ENCODE data around the gene CNOT1.
"Not testable (repeated sequence)": the region's sequence is repeated elsewhere in the genome, so short reads cannot be mapped to it uniquely, and the experiment has no call there.

CNOT1 gene

DNA sequence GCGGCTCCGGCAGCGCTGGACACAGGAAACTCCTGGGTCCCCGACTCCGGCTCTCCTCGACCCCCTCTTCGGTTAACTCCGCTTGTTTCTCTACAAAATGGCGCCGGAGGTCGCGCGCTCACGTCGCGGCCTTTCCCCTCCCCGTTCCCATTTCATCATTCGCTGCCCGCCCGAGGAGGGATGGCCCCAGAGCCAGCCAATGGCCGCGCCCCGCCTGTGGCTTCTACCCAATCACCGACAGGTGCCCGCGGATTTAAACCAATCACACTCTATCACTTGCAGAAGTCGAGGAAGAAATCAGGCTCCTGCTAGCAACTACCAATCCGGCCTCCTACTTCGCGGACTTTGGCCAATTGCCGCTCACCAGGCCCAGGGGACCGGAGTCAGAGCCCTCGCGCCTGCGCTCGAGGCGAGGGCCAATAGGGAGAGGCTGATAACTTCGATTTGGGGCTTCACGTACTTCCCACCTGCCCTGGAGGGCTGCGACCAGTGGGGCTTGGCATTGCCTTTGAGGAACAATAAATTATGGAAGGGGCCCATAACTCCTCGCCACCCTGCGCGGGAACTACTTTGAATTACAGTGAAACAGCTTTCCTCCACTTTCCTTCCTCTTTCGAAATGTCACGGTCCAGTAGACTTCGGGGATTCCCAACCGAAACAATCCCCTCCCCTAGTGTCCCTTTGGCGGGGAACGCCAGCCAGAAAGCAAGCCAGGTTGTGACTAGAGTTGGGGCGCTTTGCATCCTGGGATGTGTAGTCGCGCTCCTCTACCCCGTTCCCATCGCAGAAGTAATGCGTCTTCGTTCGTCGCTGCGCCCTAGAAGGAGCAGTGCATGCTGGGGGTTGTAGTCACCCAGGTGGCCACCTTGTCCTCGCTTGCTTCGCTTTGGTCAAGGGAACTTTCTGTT lies at the start of gene CNOT1:
Gene CNOT1, minus strand, starts transcription at position 94 of the 908 bp plus-strand sequence. CDS start 30,489 bp downstream, outside the sequence.
- DNase-seq (ENCODE audit: low spot score) = peak; percentile 98

DNA sequence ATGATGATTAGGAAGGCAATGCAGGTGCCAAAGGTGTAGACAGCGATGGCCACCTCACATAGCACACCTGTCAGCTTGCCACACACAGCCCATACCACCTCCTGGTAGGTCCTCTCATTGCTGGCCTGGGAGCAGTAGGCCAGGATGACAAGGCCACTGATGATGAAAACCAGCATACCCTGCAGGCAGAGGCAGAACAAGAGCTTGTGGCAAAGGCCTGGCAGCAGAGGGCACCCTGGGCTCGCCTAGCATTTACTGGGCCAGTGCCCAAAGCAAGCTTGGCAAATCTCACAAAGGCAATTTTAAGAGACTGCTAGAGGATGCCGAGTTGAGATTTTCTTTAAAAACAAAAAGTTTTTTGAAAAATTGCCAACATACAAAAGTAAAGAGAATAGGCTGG lies 49.1 kb upstream of the CNOT1 start:
- peak; percentile 51 for DNase-seq (ENCODE audit: low spot score)

DNA sequence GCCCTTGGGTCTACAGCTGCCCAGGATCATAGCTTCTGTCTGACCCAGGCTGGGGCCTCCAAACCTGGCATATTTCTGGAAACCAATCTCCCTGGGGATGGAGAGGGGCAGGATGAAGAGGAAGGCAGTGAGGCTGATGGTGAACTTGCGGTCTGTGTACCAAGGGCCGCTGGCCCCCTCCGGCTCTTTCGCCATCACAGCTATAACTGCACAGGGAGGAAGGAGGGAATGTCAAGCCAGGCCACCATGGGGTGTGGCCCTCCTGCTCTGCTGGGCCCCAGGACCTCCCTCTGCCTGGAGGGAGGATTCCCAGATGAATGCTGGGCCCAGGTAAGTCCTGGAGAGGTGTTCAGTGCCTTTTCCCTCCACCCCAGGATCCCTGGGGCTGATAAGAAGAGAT lies 48.6 kb upstream of the CNOT1 start:
- no peak for DNase-seq (ENCODE audit: low spot score)

DNA sequence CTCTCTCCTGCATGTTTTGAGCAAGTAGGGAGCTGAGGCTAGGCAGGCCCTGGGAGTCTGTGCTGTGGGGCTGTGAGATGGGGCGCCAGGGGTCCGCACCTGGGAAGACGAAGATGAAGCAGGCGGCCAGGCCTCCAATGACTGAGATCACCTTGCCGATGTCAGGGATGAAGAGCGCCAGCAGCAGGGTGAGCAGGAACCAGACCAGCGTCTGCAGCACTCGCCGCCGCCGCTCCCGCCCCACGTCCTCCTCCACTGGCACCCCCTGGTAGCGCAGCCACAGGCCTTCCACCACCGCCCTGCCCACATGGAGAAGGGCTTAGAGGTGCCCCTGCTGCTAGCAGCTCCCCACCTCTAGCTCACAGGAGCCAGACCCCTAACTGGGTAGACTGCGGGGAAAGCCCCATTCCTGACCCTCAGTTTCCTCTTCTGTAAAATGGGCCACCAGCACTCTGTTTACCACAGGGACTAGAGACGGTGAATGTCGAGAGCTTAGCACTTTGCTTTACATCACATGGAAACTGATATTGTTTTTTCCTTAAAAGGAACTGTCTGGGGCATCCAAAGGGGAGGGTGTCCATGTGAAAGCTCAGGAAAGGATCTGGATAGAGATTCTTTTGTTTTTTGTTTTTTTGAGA lies 41.4 kb upstream of the CNOT1 start:
- no peak for DNase-seq (ENCODE audit: low spot score)

DNA sequence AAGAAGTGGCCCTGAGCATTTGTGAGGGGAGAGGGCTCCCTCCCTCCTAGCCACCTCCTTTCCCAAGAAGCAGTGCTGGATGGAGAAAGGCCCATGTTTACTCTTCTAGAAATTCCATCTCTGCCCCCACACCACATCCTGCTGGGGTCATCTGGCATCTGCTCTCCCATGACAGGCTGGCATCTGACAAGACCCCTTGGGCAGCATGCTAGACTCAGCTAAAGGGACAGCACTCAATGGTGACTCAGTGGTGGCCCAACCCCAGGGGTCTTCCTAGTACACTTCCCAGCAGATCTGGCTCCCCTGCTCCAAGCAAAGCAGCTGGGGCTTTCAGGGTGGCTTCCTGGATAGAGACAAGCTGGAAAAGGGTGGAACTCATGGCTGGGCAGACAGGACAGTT lies 40.6 kb upstream of the CNOT1 start:
- DNase-seq (ENCODE audit: low spot score) = no peak

DNA sequence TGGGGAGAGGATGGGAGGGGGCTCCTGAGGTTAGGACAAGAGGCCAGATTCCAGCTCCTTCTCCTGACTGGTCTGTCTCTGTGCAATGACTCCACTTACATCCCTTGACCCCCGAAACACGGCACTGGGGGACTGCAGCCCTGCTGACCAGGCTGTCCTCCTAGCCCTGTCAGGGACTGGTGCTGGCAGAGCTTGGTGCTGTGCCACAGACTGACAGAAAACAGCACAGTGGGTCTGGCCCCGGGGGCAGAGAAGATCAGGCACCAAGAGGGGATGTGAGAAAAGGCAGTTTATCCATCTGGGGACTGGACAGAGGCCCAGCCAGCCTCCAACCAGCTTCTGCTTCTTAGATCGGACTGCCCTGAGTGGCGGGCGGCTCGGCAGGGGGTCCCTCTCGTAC lies 35.6 kb upstream of the CNOT1 start:
- no peak for DNase-seq (ENCODE audit: low spot score)

DNA sequence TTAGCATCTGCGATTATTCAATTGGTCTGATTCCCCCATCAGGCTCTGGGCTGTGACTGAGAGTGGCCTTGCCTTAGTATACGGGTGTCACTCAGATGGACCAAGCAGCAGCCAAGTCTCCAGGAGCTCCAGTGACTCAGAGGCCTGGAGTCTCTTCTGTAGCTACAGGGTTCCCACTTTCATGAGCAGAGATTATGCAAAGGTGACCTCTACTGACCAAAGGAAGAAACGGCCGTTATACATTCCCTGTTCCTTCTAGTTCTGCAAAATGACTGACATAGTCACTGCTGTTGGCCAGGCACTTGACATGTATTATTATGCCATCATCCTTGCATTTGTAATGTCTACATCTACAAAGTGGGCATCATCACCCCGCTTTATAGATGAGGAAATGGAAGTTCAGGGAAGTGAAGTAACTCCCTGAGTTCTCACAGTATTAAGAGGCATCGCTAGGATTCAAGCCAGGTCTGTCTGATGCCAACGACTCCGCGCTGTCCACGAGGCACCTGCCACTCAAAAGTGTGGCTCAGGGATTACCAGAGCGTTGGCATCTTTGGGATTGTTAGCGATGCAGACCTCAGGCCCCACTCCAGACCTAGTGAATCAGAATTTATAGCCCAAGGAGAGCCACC lies 31.7 kb upstream of the CNOT1 start:
- peak; percentile 77 for DNase-seq (ENCODE audit: low spot score)

DNA sequence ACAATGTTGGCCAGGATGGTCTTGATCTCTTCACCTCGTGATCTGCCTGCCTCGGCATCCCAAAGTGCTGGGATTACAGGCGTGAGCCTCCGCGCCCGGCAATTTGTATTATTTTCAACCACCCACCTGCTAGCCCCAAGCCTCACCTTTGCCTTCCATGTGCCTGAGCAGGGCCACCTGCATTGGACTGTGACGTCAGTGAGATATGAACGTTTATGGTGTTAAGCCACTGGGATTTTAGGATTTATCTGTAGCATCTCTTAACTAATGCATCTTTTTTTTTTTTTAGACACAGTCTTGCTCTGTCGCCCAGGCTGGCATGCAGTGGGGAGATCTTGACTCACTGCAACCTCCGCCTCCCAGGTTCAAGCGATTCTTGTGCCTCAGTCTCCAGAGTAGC lies 30.3 kb upstream of the CNOT1 start:
- not testable (repeated sequence) for DNase-seq (ENCODE audit: low spot score)

DNA sequence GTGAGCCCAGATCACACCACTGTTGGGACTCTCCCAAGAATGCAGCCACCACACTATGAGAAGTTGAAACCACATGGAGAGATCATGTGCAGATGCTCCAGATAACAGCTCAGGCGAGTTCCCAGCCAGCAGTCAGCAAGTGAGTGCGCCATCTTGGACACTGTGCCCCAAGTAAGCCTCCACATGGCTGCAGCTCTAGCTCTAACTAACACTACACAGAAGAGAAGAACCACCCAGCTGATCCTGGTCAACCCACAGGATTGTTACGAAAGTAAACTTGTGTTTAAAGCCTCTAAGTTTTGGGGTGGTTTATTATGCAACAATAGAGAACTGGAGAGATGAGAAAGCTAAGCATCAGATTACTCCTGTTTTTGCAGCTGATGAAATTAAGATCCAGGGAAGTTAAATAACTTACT lies 29.2 kb upstream of the CNOT1 start:
- DNase-seq (ENCODE audit: low spot score) = no peak

DNA sequence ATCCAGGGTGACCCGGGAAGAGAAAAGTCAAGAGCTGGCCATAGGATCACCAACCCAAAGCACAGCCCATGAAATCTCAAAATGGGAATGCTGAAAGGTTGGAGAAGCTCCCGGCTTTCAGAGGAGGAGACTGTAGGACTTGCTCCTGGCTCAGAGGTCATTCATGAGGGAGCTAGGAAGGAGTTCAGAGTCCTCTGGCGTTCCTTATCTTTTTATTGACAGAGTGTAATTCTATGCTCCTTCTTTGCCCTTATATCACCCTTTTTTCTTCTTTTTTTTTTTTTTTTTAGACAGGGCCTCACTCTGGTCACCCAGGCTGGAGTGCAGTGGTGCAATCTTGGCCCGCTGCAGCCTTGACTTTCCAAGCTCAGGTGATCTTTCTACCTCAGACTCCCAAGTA lies 27.3 kb upstream of the CNOT1 start:
- DNase-seq (ENCODE audit: low spot score) = no peak

DNA sequence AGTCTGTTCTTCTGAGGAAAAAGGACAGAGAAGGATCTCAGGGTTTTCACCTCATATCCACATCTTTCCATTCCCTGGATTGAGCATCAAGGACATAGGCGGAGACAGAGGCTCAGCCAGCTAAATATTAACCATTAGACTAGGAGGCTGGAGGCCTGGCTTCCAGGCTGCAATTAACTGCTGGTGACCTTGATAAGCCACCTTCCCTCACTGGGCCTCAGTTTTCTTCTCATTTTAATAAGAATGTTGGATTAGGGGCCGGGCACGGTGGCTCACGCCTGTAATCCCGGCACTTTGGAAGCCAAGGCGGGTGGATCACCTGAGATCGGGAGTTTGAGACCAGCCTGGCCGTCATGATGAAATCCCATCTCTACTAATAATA lies 25.6 kb upstream of the CNOT1 start:
- no peak for DNase-seq (ENCODE audit: low spot score)

DNA sequence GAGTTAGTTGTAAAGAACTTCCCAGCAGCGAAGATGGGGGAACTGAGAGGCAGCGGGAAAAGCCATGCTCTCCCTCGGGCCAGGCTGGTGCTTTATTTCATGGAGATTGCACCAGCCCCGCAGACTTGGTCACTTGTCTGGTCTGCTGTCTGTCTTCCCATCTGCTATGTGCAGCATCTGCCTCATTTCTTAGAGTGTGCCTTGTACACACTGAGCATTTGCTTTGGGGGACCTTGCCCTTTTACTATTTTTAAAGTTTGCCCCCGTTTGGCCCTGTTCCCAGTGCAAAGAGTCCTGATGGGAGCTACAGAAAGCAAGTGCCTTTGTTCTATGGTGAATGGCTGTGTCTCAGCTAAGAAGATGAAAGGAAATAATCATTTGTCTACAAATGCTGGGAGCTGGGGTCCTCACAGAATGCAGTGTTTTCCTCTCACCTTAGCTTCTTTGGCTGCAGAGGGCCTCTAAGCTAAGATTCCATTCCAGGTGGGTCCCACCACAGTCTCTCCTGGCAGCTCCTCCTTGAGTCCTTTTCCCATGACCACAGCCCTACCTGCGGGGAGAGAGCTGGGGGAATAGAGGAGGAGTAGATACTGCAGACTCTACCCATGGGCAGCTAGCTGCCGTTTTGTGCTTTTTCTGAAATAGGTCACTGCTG lies 25.1 kb upstream of the CNOT1 start:
- no peak for DNase-seq (ENCODE audit: low spot score)

DNA sequence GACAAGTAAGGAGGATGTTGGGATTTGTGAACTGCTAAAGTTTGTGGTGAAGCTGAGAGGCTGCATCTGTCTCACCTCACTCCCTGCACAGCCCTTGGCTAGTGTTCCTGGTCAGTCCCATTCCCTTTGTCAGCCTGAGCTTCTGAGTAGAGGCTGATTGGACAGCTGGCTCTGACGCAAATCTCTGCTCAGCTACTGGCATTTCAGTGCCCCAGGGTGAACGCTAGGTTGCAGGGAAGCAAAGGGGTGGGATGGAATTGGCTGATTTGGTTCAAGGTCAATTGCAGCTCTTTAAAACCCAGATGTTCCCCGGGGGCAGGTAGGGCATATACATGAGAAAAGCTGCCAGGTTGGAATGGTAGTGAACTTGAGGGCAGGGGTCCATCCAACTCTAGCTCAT lies 23.1 kb upstream of the CNOT1 start:
- no peak for DNase-seq (ENCODE audit: low spot score)

DNA sequence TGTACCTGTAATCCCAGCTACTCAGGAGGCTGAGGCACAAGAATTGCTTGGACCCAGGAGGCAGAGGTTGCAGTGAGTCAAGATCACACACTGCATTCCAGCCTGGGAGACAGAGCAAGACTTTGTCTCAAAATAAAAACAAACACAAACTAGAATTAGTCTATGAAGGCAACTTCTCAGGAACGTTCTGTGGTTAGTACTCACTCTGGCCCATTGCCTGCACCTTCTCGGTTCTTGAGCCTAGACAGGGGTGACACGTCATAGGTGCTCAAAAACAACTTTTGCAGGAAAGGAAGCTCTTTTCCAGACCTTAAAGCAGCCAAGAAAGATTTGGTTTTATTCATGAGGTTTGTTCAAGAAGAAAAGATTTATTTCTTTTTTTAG lies 22.3 kb upstream of the CNOT1 start:
- no peak for DNase-seq (ENCODE audit: low spot score)

DNA sequence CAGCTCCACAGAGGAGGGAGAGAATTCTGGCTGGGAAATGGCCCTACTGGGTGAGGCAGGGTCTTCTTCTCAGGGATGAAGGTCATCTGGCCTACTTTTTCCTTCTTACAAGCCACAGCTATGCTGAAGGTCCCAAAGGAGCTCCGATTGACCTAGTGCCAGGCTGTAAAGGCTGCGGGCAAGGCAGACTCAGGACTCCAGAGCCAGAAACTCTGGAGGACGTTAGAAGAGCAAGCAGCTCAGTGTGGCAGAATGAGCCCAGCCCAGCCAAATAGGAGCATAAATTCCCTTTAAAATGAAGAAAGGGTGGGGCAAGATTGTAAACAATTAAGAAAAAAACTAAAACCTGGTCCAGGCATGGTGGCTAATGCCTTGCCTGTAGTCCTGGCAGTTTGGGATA lies 20.1 kb upstream of the CNOT1 start:
- no peak for DNase-seq (ENCODE audit: low spot score)

DNA sequence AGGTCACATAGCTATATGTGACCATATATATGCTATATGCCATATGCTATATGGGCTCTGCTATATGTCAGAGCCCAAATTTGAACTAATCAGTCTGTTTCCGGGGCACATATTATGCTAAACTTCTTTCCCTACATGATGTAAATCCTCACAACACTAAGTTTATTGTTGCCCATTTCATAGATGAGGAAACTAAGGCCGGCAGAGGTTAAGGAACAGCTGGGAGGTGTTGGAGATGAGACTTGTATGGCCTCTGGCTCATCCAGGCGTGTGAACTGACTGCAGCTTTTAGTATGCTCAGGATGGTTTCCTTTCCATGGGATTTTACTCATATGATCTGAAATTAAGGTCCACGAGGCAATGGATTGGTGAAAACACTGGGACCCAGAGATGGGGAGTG lies 17.5 kb upstream of the CNOT1 start:
- no peak for DNase-seq (ENCODE audit: low spot score)

DNA sequence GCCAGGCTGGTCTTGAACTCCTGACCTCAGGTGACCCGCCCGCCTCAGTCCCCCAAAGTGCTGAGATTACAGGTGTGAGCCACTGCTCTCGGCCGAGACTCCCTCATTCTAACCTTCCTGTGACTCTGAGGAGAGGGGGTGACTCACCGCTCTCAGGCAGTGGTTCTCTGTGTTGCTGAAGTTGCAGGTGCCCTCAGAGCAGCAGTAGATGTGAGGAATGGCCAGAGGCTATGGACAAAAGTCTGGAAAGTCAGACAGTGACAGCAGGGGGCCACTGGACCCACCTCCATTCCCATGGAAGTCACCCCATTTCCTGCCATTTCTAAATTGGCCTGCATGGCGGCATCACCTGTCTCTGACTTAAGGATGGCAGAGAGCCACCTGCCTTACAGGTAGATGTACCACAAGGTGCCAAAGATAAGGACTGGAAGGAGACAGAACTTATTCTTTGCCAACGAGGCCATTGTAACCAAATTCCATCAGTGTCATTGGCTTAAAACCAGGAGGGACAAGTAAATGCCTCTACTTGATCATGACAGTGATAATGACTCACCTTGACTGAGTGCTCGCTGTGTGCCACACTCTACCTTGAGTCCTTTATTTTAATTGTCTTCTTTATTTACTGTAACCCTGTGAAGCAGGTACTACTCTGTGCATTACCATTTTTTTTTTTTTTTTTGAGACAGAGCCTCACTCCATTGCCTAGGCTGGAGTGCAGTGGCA lies 15.3 kb upstream of the CNOT1 start:
- no peak for DNase-seq (ENCODE audit: low spot score)

DNA sequence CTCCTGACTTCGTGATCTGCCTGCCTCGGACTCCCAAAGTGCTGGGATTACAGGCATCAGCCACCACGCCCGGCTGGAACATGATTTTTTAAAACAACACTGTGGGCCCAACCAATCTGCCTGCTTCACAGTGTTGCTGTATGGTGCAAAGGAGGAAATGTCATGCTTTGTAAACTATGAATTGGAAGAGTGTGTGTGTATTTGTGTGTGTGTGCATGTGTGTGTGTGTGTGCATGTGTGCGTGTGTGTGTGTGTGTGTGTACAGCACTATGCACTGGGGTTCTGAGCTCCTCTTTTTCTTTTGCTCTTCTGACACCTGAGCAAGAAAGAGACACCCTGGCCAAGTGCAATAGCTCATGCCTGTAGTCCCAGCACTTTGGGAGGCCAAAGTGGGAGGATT lies 14.5 kb upstream of the CNOT1 start:
- DNase-seq (ENCODE audit: low spot score) = no peak

DNA sequence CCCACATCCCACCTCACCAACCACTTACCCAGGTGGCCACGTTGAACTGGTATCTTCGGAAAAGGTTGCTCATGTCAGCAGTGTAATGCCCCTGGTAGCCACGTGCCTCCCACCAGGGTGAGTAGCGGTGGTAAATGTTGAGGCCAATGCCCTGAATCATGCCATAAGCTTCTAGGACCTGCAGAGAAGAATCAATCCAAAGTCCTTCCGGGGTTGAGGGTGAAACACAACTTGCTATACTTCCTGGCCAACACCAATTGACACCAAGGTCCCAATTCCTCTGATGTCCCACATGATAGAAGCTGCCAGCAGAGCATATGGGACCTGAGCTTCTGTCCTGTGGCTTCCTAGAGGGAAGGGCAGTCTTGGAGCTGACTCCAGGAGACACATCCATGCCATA lies 11.3 kb upstream of the CNOT1 start:
- no peak for DNase-seq (ENCODE audit: low spot score)

DNA sequence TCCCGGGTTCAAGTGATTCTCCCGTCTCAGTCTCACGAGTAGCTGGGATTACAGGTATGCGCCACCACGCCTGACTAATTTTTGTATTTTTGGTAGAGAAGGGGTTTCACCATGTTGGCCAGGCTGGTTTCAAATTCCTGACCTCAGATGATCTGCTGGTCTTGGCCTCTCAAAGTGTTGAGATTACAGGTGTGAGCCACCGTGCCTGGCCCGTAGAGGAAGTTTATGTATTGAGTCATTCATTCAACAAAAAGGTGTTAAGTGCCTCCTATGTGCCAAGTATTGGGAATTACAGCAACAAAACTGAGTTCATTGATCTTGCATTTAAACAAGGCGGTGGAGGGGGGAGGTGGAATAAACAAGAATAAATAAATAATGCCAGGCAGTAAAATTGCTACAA lies 10.2 kb upstream of the CNOT1 start:
- DNase-seq (ENCODE audit: low spot score) = no peak

DNA sequence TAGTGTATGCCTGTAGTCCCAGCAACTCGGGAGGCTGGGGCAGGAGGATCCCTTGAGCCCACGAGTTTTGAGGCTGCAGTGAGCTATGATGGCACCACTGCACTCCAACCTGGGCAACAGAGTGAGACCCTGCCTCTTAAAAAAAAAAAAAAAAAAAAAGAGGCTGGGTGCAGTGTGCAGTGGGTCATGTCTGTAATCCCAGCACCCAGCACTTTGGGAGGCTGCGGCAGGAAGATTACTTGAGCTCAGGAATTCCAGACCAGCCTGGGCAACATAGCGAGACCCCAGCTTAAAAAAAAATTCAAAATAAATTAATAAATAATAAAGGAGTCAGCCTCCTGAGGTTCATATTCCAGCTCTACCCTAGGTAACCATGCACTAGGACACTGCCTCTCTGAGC lies 9.6 kb upstream of the CNOT1 start:
- DNase-seq (ENCODE audit: low spot score) = no peak

Measured in globus pallidus (tissue), 1 donor.